Esophagus muscularis mucosa (tissue), 4 donors: ENCODE data around the gene CAMK1D. TPM values are rescaled to one million over a fixed set of nuclear protein-coding genes. Genes with fewer than 3 reads are reported as not detected.

ENCODE experiments used
- DNase-seq: peaks from one replicate; pipeline ENCODE4 v3.0.0-alpha.2; 2017; ENCODE audit errors: extremely low spot score
- H3K27ac ChIP-seq, 4 donors: fragments of 200-600 bp; sonication (generic); replicated peaks in 1 of 4; 1 replicate in 3 of 4; 2 replicates in 1 of 4; pipeline ENCODE4 v1.5.1; 2016 to 2019; ENCODE audit warnings: mild to moderate bottlenecking in 1 of 4
- H3K27me3 ChIP-seq, 4 donors: fragments of 200-600 bp; sonication (generic); one replicate each; pipeline versions ENCODE4 v1.5.1 to v1.6.0; 2016 to 2019
- H3K36me3 ChIP-seq, 4 donors: fragments of 200-600 bp; sonication (generic); one replicate each; pipeline ENCODE4 v1.5.1; 2016 to 2019
- H3K4me1 ChIP-seq, 4 donors: fragments of 200-600 bp; sonication (generic); one replicate each; pipeline ENCODE4 v1.5.1; 2016 to 2019
- H3K4me3 ChIP-seq, 4 donors: fragments of 200-600 bp; sonication (generic); 1 replicate in 2 of 4; 2 replicates in 2 of 4; pipeline ENCODE4 v1.5.1; 2016 to 2019; ENCODE audit warnings: mild to moderate bottlenecking in 4 of 4, moderate library complexity in 1 of 4
- H3K9me3 ChIP-seq, 4 donors: fragments of 200-600 bp; sonication (generic); 1 replicate in 3 of 4; 2 replicates in 1 of 4; pipeline ENCODE4 v1.5.1; 2016 to 2019
- CTCF ChIP-seq, 3 experiments: fragments of 200-600 bp in 2 of 3; fragments of 450-650 bp in 1 of 3; sonication (generic) in 2 of 3; IDR thresholded peaks; one replicate each; pipeline ENCODE4 v1.5.1; 2017 to 2019; ENCODE audit warnings: antibody characterized with exemption in 3 of 3, mild to moderate bottlenecking in 2 of 3, moderate library complexity in 1 of 3
- EP300 ChIP-seq: sonication (generic); formaldehyde crosslinking; IDR thresholded peaks from one replicate; pipeline ENCODE4 v1.6.1; 2017; ENCODE audit warnings: antibody characterized with exemption
- POLR2A ChIP-seq: fragments of 450-650 bp; IDR thresholded peaks from one replicate; pipeline ENCODE4 v1.6.1; 2017; ENCODE audit warnings: antibody characterized with exemption, moderate library complexity, mild to moderate bottlenecking, low read depth
- POLR2AphosphoS5 ChIP-seq, 2 donors: sonication (generic); formaldehyde crosslinking; IDR thresholded peaks; one replicate each; pipeline ENCODE4 v1.6.1; 2017; ENCODE audit warnings: antibody characterized with exemption in 2 of 2
- WGBS: methylation state at CpG from one replicate; pipeline ENCODE4 v1.1.5; 2018; 5-methylcytosine and 5-hydroxymethylcytosine counted together
- intact Hi-C: fragments of 100-400 bp; cut with DNase I; formaldehyde crosslinking; loops from one replicate; pipeline ENCODE4 v1.15.1; 2023
- total RNA-seq, 4 donors: library from RNA; depleted of rRNA; stranded (reverse); fragments of >200 nt; gene quantifications; one replicate each; pipeline versions ENCODE4 v1.1.0 to v1.2.1, GENCODE V29; 2016

Gene CAMK1D
- total RNA-seq, 4 donors from 2014 or later: 8.4 to 15.4 (median 11.3) TPM

- intact Hi-C loops: no loop called here
- Histone ChIP-seq H3K27me3 (no peaks in the 10 kb centered on the region), H3K4me3 (no peak overlapping the region), H3K4me1 (peaks cover 0 to 8% (median 3%) of the 10 kb centered on the region in 4 donors), H3K9me3 (no peaks in the 10 kb centered on the region), H3K36me3 (peaks cover 0 to 25% (median 10%) of the 10 kb centered on the region in 4 donors), H3K27ac (no peak overlapping the region)
- DNase-seq: no peak
- 94% methylated on average over 10 of the region's 10 CpGs for WGBS
- TF ChIP-seq POLR2A (no peak), POLR2AphosphoS5 (IDR thresholded peaks at IDR 0.05) (no peak), CTCF (IDR thresholded peaks at IDR 0.05) (no peak), EP300 (no peak)
Observed at GRCh38 chr10:12832096-12832495, 482.7 kb downstream of the CAMK1D start.

- no peaks in the 10 kb centered on the region for H3K9me3 ChIP-seq
- intact Hi-C loops: no loop called here
- no peaks in the 10 kb centered on the region for H3K27me3 ChIP-seq
- no peak for DNase-seq
- no peak overlapping the region for H3K27ac ChIP-seq
- 98% methylated on average over 11 of the region's 11 CpGs for WGBS
- peaks cover 0 to 21% (median 10%) of the 10 kb centered on the region in 4 donors for H3K36me3 ChIP-seq
- TF ChIP-seq POLR2A (no peak), CTCF (IDR thresholded peaks at IDR 0.05) (no peak), POLR2AphosphoS5 (IDR thresholded peaks at IDR 0.05) (no peak), EP300 (no peak)
- no peak overlapping the region for H3K4me3 ChIP-seq
- peaks cover 0 to 8% (median 3%) of the 10 kb centered on the region in 4 donors for H3K4me1 ChIP-seq
Observed at GRCh38 chr10:12833451-12833850, 484.1 kb downstream of the CAMK1D start.

GRCh38 chr10:12834116-12834665, 484.8 kb downstream of the CAMK1D start:
- Histone ChIP-seq H3K4me1 (peaks cover 0 to 8% (median 4%) of the 10 kb centered on the region in 4 donors), H3K27me3 (no peaks in the 10 kb centered on the region), H3K36me3 (peaks cover 0 to 14% (median 7%) of the 10 kb centered on the region in 4 donors), H3K4me3 (no peak overlapping the region), H3K9me3 (no peaks in the 10 kb centered on the region), H3K27ac (no peak overlapping the region)
- TF ChIP-seq EP300: no peak
- intact Hi-C loops: no loop called here
- no peak for DNase-seq
- 95% methylated on average over 14 of the region's 19 CpGs for WGBS

GRCh38 chr10:12834721-12835120, 485.4 kb downstream of the CAMK1D start:
- 78% methylated on average over 9 of the region's 10 CpGs for WGBS
- peaks cover 0 to 13% (median 7%) of the 10 kb centered on the region in 4 donors for H3K4me1 ChIP-seq
- intact Hi-C loops: no loop called here
- peaks cover 0 to 8% (median 4%) of the 10 kb centered on the region in 4 donors for H3K36me3 ChIP-seq
- TF ChIP-seq POLR2A (no peak), CTCF (IDR thresholded peaks at IDR 0.05) (no peak), POLR2AphosphoS5 (IDR thresholded peaks at IDR 0.05) (no peak), EP300 (no peak)
- no peak overlapping the region for H3K27ac ChIP-seq
- H3K27me3 ChIP-seq: no peaks in the 10 kb centered on the region
- no peak overlapping the region for H3K4me3 ChIP-seq
- H3K9me3 ChIP-seq: no peaks in the 10 kb centered on the region
- DNase-seq: no peak

GRCh38 chr10:12835709-12836108, 486.4 kb downstream of the CAMK1D start:
- intact Hi-C loops: no loop called here
- WGBS: 76% methylated on average over 5 of the region's 5 CpGs
- no peak for TF ChIP-seq POLR2A
- TF ChIP-seq POLR2AphosphoS5 (IDR thresholded peaks at IDR 0.05): peak in 1 of 2 donors; percentile 30
- no peak for TF ChIP-seq EP300
- TF ChIP-seq CTCF (IDR thresholded peaks at IDR 0.05): no peak

More at GRCh38 chr10:12835709-12836108, 486.4 kb downstream of the CAMK1D start:
- no peaks in the 10 kb centered on the region for H3K27me3 ChIP-seq
- H3K4me3 ChIP-seq: no peak overlapping the region
- peaks cover 0 to 22% (median 17%) of the 10 kb centered on the region in 4 donors for H3K4me1 ChIP-seq
- H3K36me3 ChIP-seq: no peaks in the 10 kb centered on the region
- H3K9me3 ChIP-seq: no peaks in the 10 kb centered on the region
- H3K27ac ChIP-seq: no peak overlapping the region
- DNase-seq: no peak
